HepG2 (cell line): ENCODE results near the gene RPTOR. TPM values are rescaled to one million over a fixed set of nuclear protein-coding genes. Genes with fewer than 3 reads are reported as not detected.

Experiments
- ATAC-seq: fragments of 200-7000 bp; cut with Tn5 transposase; 3 replicates; pipeline ENCODE4 v1.9.1; 2020; ENCODE audit warnings: mild to moderate bottlenecking, moderate library complexity
- BruUV-seq: library from RNA; stranded (reverse); fragments of 400-500 nt; replicated peaks from 2 replicates; lab custom pipeline; 2021; lab: Mats Ljungman, UMichigan
- CTCF ChIA-PET: fragments of 300-600 bp; formaldehyde crosslinking; extraction: SDS; loops from one replicate; lab custom pipeline; 2021; ENCODE audit warnings: low total read pairs, inconsistent platforms, low intra/inter-chr PET ratio; lab: Yijun Ruan, JAX
- POLR2A ChIA-PET: fragments of 350-600 bp; sonication (Branson Sonifier 250); formaldehyde crosslinking; loops from one replicate; lab custom pipeline; 2020; ENCODE audit warnings: antibody characterized with exemption, inconsistent platforms; lab: Yijun Ruan, JAX
- DNase-seq: peaks from one replicate; pipeline ENCODE4 v3.0.0-alpha.2; 2015; ENCODE audit warnings: low spot score
- FAIRE-seq: peaks from 3 replicates; lab custom pipeline; 2011; peaks lifted over from hg19 to GRCh38; lab: Jason Lieb, UNC
- H2AFZ ChIP-seq: one replicate; pipeline ENCODE4 v1.6.1; 2011; ENCODE audit warnings: low read length, inconsistent platforms
- H3K27ac ChIP-seq: fragments of 300-600 bp; 3 replicates; pipeline ENCODE4 v1.8.0; 2011; ENCODE audit warnings: mixed run types, mild to moderate bottlenecking, mixed read lengths, low read length, inconsistent platforms; ENCODE audit not compliant: insufficient read depth; ENCODE audit errors: extremely low read length
- H3K27me3 ChIP-seq, 2 experiments: fragments of 200-600 bp in 1 of 2; 2 replicates in 1 of 2; 3 replicates in 1 of 2; pipeline versions ENCODE4 v1.6.0 to v1.8.0; 2011; ENCODE audit warnings: low read length in 2 of 2, mild to moderate bottlenecking in 2 of 2, moderate library complexity in 2 of 2, inconsistent platforms in 1 of 2; ENCODE audit not compliant: insufficient read depth in 2 of 2, control insufficient read depth in 1 of 2
- H3K36me3 ChIP-seq, 2 experiments: fragments of 200-600 bp in 1 of 2; replicated peaks in 1 of 2; 2 replicates in 1 of 2; 3 replicates in 1 of 2; pipeline versions ENCODE4 v1.5.1 to v1.8.0; 2011; ENCODE audit warnings: low read length in 2 of 2, inconsistent platforms in 1 of 2; ENCODE audit not compliant: insufficient read depth in 2 of 2, control insufficient read depth in 1 of 2
- H3K4me1 ChIP-seq: 2 replicates; pipeline ENCODE4 v1.5.1; 2012; ENCODE audit warnings: low read length, inconsistent platforms; ENCODE audit not compliant: insufficient read depth
- H3K4me2 ChIP-seq: 2 replicates; pipeline ENCODE4 v1.6.0; 2011; ENCODE audit warnings: low read depth, low read length, inconsistent platforms
- H3K4me3 ChIP-seq, 3 experiments: fragments of 200-600 bp in 1 of 3; sonication (generic), shearing (Covaris generic) in 1 of 3; replicated peaks in 1 of 3; 2 replicates each; pipeline ENCODE4 v1.5.1; 2011 to 2016; ENCODE audit warnings: low read length in 3 of 3, inconsistent platforms in 2 of 3, low read depth in 2 of 3, mild to moderate bottlenecking in 2 of 3, control low read depth in 1 of 3, mixed read lengths in 1 of 3; ENCODE audit not compliant: insufficient read depth in 1 of 3
- H3K79me2 ChIP-seq: one replicate; pipeline ENCODE4 v1.6.1; 2011; ENCODE audit warnings: low read length, inconsistent platforms; ENCODE audit not compliant: insufficient read depth
- H3K9ac ChIP-seq: 2 replicates; pipeline ENCODE4 v1.6.0; 2011; ENCODE audit warnings: mild to moderate bottlenecking, low read depth, low read length, inconsistent platforms; ENCODE audit not compliant: insufficient read depth
- H3K9me3 ChIP-seq: 2 replicates; pipeline ENCODE4 v1.5.1; 2012; ENCODE audit warnings: mild to moderate bottlenecking, low read length
- H4K20me1 ChIP-seq: 2 replicates; pipeline ENCODE4 v1.6.0; 2011; ENCODE audit warnings: inconsistent platforms, mild to moderate bottlenecking, low read length, moderate library complexity; ENCODE audit not compliant: insufficient read depth
- EZH2 ChIP-seq: conservative IDR thresholded peaks from 2 replicates; pipeline ENCODE4 v1.6.1; 2012; ENCODE audit warnings: mild to moderate bottlenecking, low read depth, low read length, moderate library complexity
- HHEX ChIP-seq: IDR thresholded peaks from 2 replicates; pipeline ENCODE4 v1.6.1; 2016; ENCODE audit warnings: control low read depth
- SP4 ChIP-seq: sonication (generic); formaldehyde crosslinking; IDR thresholded peaks from 2 replicates; pipeline ENCODE4 v1.8.1; 2023; ENCODE audit warnings: mild to moderate bottlenecking, missing genetic modification reagents
- ZBTB25 ChIP-seq: IDR thresholded peaks from 2 replicates; pipeline ENCODE4 v1.6.1; 2018; ENCODE audit warnings: missing genetic modification reagents
- ZMAT5 ChIP-seq: sonication (generic); formaldehyde crosslinking; IDR thresholded peaks from 2 replicates; pipeline ENCODE4 v1.5.0; 2020; ENCODE audit warnings: mild to moderate bottlenecking, low read depth, missing genetic modification reagents, borderline replicate concordance
- ZNF12 ChIP-seq: sonication (generic); formaldehyde crosslinking; IDR thresholded peaks from 2 replicates; pipeline ENCODE4 v1.5.0; 2020; ENCODE audit warnings: missing genetic modification reagents
- ZNF773 ChIP-seq: sonication (generic); formaldehyde crosslinking; IDR thresholded peaks from 2 replicates; pipeline ENCODE4 v1.4.0; 2020; ENCODE audit warnings: missing genetic modification reagents, borderline replicate concordance
- ZNF780A ChIP-seq: sonication (generic); formaldehyde crosslinking; IDR thresholded peaks from 2 replicates; pipeline ENCODE4 v1.8.0; 2022; ENCODE audit warnings: mild to moderate bottlenecking, missing genetic modification reagents, moderate library complexity
- WGBS: methylation state at CpG from one replicate; pipeline ENCODE4 v1.1.6; 2017; ENCODE audit warnings: low lambda C conversion rate; 5-methylcytosine and 5-hydroxymethylcytosine counted together
- in situ Hi-C: cut with HindIII; loops from 2 replicates; pipeline ENCODE4 v1.10.0; 2017; ENCODE audit warnings: low pct_unique_long_range_greater_than_20kb; ENCODE audit not compliant: extremely low pct_ligation_motif_present
- intact Hi-C: fragments of 100-400 bp; cut with micrococcal nuclease; formaldehyde crosslinking; loops from one replicate; pipeline ENCODE4 v1.10.0; 2022; ENCODE audit not compliant: unreplicated experiment
- polyA plus RNA-seq, 8 experiments: library from polyadenylated mRNA; depleted of rRNA in 3 of 8; stranded (reverse) in 7 of 8; unstranded in 1 of 8; fragments of >200 nt; fragmentation: Illumina TruSeq in 4 of 8; extraction: Trizol in 4 of 8; gene quantifications; 2 replicates each; pipeline versions ENCODE4 v1.2.1 to v1.2.3, GENCODE V29; 2011 to 2016; ENCODE audit warnings: low read depth in 4 of 8, missing spikeins in 1 of 8, mixed read lengths in 1 of 8; ENCODE audit not compliant: insufficient read depth in 1 of 8
- total RNA-seq, 5 experiments: library from RNA; depleted of rRNA; stranded (reverse); fragments of >200 nt; fragmentation: Illumina TruSeq; extraction: Trizol; gene quantifications; 2 replicates each; pipeline ENCODE4 v1.2.3, GENCODE V29; 2016; ENCODE audit warnings: low read depth in 1 of 5
- TF ChIP-seq, protein P1 (sequence below): sonication (generic); formaldehyde crosslinking; IDR thresholded peaks from 2 replicates; pipeline ENCODE4 v1.4.0; 2020; ENCODE audit warnings: mild to moderate bottlenecking, missing genetic modification reagents

Gene RPTOR
- total and polyA plus RNA-seq, 2 of the 13 experiments (the other 11 are each of a cell fraction or from before 2014, with no cell fraction given) = 6.6 to 25.3 TPM

- H3K79me2 ChIP-seq = no peaks in the 10 kb centered on the region
- TF ChIP-seq ZNF780A (CRISPR knock-in tag) (no peak), ZMAT5 (CRISPR knock-in tag) (no peak), EZH2 (peak; percentile 35; the same call in 1 of the 2 replicates), ZBTB25 (CRISPR knock-in tag) (no peak)
- no peaks in the 10 kb centered on the region for H3K36me3 ChIP-seq
- H3K4me1 ChIP-seq = 0 out of 2 replicates have a peak, but pooled peaks cover 13% of the 10 kb centered on the region
- ATAC-seq (no peak), FAIRE-seq (no peak), DNase-seq (no peak)
- 1% methylated on average over 8 of the region's 8 CpGs for WGBS
- H3K4me2 ChIP-seq = peak overlapping the region; percentile 66
- in situ Hi-C loops (no loop called here), intact Hi-C loops (no loop called here)
- H3K4me3 ChIP-seq = peak overlapping the region in 2 of 3 experiments; percentile 14 to 25; a peak in 2 of 6 replicates
- peaks cover 16 to 80% of the 10 kb centered on the region in 2 experiments for H3K27me3 ChIP-seq
- H3K9ac ChIP-seq = no peak overlapping the region
- peak overlapping the region; percentile 55 for H2AFZ ChIP-seq
- no peaks in the 10 kb centered on the region for H4K20me1 ChIP-seq
- no peak overlapping the region for H3K27ac ChIP-seq
- ChIA-PET CTCF (no interaction called here), POLR2A (no interaction called here)
- BruUV-seq = no TSS peak
- no peaks in the 10 kb centered on the region for H3K9me3 ChIP-seq
Observed at GRCh38 chr17:80528536-80528935, 16.1 kb upstream of the RPTOR start.

DNA sequence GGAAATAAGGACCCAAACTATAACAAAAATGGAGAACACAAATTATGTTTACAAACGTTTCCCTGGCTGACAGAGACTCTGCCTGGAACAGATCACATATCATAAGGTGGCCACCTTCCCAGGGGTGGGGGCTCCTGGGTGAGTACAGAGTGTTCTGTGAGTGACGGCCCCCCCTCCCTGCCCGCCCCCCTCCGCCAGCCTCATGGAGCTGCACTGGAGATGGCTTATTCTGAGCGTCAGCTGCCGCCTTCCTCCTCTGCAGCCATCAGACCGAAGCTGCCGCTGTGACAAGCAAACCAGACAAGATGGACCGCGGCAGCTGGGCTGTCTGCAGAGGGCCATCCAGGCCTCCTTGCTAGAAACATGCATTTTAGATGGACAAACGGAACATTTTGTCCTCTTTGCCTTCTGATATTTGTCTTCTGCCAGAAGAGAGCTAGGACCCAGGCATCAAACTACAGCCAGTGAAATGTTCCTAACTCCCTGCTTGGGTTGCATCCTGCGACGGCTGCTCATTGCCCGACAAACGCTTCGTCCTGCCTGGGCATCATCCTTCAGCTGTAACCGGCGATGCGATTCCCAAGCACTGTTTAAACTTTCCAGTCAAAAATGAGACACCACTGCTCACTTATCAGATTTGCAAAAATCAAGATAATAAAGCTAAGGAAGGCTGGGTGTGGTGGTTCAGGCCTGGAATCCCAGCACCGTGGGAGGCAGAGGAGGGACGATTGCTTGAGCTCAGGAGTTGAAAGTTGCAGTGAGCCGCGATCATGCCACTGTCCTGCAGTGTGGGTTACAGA lies 15.3 kb upstream of the RPTOR start:
- H3K9me3 ChIP-seq = no peaks in the 10 kb centered on the region
- FAIRE-seq (no peak), DNase-seq (no peak), ATAC-seq (peak; percentile 39; the same call in 2 of the 3 replicates)
- H2AFZ ChIP-seq = peak overlapping the region; percentile 55
- H3K27me3 ChIP-seq = peaks cover 16 to 75% of the 10 kb centered on the region in 2 experiments
- no TSS peak for BruUV-seq
- 0 out of 2 replicates have a peak, but pooled peaks cover 13% of the 10 kb centered on the region for H3K4me1 ChIP-seq
- no peak overlapping the region for H3K27ac ChIP-seq
- H3K79me2 ChIP-seq = no peaks in the 10 kb centered on the region
- no peak overlapping the region for H3K9ac ChIP-seq
- H3K4me2 ChIP-seq = peak overlapping the region; percentile 66
- in situ Hi-C loops (no loop called here), intact Hi-C loops (no loop called here)
- H3K4me3 ChIP-seq = peak overlapping the region in 2 of 3 experiments; percentile 14 to 25; a peak in 2 of 6 replicates
- 53% methylated on average over 16 of the region's 23 CpGs for WGBS
- no peaks in the 10 kb centered on the region for H3K36me3 ChIP-seq
- no peaks in the 10 kb centered on the region for H4K20me1 ChIP-seq
- TF ChIP-seq ZNF12 (CRISPR knock-in tag) (peak; percentile 72), HHEX (CRISPR knock-in tag) (no peak), ZNF773 (no peak), SP4 (no peak)
- TF ChIP-seq, protein P1, sequence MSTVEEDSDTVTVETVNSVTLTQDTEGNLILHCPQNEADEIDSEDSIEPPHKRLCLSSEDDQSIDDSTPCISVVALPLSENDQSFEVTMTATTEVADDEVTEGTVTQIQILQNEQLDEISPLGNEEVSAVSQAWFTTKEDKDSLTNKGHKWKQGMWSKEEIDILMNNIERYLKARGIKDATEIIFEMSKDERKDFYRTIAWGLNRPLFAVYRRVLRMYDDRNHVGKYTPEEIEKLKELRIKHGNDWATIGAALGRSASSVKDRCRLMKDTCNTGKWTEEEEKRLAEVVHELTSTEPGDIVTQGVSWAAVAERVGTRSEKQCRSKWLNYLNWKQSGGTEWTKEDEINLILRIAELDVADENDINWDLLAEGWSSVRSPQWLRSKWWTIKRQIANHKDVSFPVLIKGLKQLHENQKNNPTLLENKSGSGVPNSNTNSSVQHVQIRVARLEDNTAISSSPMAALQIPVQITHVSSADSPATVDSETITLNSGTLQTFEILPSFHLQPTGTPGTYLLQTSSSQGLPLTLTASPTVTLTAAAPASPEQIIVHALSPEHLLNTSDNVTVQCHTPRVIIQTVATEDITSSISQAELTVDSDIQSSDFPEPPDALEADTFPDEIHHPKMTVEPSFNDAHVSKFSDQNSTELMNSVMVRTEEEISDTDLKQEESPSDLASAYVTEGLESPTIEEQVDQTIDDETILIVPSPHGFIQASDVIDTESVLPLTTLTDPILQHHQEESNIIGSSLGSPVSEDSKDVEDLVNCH (CRISPR knock-in tag) = no peak
- POLR2A ChIA-PET = interaction anchor here (1.1 kb wide), 1 partner anchor 15 kb away, joined by 3 read pairs; the partner anchor contains the start of gene RPTOR
- CTCF ChIA-PET = no interaction called here
